Left cardiac atrium (tissue), 4 donors: ENCODE data around the gene UBE2K. TPM values are rescaled to one million over a fixed set of nuclear protein-coding genes. Genes with fewer than 3 reads are reported as not detected.
"Not testable (repeated sequence)": the region's sequence is repeated elsewhere in the genome, so short reads cannot be mapped to it uniquely, and the experiment has no call there.

Source experiments
- ATAC-seq, 2 donors: fragments of 200-7000 bp; cut with Tn5 transposase; one replicate each; pipeline ENCODE4 v1.9.1; 2020; ENCODE audit warnings: mild to moderate bottlenecking in 2 of 2, moderate library complexity in 2 of 2
- DNase-seq: peaks from one replicate; pipeline ENCODE4 v3.0.0-alpha.2; 2020
- intact Hi-C, 2 donors: fragments of 100-400 bp; cut with DNase I; formaldehyde crosslinking; loops; one replicate each; pipeline versions ENCODE4 v1.14.1 to v1.15.1; 2022 to 2023
- total RNA-seq, 2 donors: library from RNA; stranded (reverse); fragmentation: NEBNext Ultra II Directional; extraction: Animal tissue kit (Norgen Biotek cat#: 25700); gene quantifications; one replicate each; pipeline ENCODE4 v1.2.1, GENCODE V29; 2021
- donor health status: DM: no; HTN: yes; CAD: no.
- donor health status: DM: no; HTN: yes; CAD: no; lungs with severe emphysema.
- donor health status: DM: yes; HTN: yes; CAD: no.
- donor health status: Dilated cardiomyopathy.

Gene UBE2K
- total RNA-seq, 2 donors from 2014 or later: 52.2 to 60.9 TPM

DNA sequence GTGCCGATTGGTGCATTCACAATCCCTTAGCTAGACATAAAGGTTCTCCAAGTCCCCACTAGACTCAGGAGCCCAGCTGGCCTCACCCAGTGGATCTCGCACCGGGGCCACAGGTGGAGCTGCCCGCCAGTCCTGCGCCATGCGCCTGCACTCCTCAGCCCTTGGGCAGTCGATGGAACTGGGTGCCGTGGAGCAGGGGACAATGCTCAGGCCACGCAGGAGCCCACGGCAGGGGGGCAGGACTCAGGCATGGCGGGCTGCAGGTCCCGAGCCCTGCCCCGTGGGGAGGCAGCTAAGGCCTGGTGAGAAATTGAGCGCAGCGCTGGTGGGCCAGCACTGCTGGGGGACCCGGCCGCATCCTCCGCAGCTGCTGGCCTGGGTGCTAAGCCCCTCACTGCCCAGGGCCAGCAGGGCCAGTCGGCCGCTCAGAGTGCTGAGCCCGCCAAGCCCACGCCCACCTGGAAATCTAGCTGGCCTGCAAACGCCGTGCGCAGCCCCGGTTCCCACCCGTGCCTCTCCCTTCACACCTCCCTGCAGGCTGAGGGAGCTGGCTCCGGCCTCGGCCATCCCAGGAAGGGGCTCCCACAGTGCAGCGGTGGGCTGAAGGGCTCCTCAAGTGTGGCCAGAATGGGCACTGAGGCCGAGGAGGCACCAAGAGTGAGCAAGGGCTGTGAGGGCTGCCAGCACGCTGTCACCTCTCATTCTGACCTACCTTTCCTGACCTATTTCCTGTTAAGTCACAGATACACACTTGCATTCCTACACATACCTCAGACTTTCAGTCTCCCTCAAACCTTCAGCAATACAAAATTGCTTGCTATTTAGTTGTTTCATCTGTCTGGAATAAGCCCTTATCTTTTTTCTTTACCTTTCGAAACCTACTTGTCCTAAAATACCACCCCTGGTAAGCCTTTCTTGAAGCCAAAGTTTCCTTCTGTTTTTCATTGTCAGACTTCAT is 20.7 kb downstream of the UBE2K start:
- intact Hi-C loops: no loop called here
- ATAC-seq: no peak
- no peak for DNase-seq

DNA sequence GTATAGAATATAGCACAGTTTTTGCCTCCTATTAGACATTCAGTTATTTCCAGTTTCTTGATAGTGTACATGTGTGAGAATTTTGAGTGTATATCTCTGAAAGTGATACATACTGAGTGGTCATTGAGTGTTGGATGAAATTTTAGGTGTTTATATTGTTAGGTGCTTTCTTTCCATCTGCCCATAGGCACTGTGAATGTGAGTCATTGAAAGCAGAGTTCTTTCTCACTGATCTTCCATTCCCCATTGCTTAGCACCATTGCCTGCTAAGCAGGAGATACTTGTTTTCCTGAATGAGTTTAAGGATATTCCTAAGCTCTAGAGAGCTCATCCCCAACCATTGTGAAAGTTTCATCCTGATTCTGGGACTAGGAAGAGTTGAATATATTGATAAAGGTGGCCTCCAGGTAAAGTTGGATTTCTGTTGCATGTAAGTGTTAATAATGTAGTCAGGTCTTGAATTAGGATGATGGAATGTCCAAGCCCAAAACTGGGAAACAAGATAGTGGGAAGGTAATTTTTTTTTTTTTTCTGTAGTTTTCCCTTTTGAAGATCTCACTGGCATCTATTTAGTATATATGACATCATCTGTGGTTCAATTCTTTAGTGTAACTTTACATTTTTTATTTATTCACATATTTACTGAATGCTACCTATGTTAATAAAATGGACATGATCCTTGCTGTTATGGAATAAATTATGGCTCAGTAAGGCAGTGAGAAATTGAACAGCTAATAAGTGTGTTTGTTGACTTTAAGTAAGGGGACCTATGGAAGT is 22.1 kb downstream of the UBE2K start:
- intact Hi-C loops: no loop called here
- ATAC-seq: no peak
- DNase-seq: no peak

DNA sequence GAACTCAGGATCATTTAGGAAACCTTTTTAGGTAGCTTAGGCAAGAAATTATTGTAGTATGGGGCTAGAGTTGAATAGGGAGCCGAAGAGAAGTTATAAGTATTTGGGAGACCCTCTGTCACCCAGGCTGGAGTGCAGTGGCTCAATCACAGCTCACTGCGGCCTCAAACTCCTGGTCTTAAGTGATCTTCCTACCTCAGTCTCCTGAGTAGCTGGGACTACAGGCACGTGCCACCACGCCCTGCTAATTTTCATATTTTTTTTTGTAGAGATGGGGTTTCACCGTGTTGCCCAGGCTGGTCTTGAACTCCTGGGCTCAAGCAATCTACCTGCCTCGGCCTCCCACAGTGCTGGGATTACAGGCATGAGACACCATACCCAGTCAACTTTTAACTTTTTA is 23.3 kb downstream of the UBE2K start:
- intact Hi-C loops, ATAC-seq, DNase-seq: not testable (repeated sequence)

DNA sequence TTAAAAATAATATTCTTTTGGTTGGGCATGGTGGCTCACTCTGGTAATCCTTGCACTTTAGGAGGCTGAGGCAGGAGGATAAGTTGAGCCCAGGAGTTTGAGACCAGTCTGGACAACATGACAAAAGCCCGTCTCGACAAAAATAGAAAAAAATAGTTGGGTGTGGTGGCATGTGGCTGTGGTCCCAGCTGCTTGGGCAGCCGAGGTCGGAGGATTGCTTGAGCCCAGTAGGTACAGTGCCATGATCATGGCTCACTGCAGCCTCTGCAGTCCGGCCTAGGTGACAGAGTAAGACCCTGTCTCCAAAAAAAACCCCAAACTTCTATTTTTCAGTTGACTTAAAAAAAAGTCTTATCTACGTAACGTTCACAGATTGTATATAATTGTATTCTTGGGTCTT is 23.9 kb downstream of the UBE2K start:
- intact Hi-C loops: no loop called here
- DNase-seq: no peak

DNA sequence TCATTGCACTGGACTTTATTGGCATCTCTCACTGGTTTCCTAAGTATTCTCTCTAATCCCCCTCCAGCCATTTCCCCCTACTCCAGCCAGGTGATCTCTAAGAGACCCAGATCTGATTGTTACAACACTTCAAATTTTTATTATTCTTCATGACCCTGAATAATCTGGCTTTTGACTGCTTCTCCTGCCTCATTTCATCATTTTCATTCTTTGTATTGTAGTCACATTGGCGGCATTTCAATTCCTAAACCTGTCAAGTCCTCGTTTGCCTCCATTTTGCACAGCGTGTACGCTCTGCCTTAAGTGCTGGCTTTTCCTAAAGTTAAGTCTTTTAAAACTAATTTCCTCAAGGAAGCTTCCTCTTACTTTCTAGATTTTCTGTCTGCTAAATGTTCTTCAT is 31.6 kb downstream of the UBE2K start:
- intact Hi-C loops: no loop called here
- ATAC-seq (peak in 1 of 2 donors; percentile 19), DNase-seq (no peak)

More for the DNA sequence above, 23.9 kb downstream of the UBE2K start:
- peak in 1 of 2 donors; percentile 35 for ATAC-seq

DNA sequence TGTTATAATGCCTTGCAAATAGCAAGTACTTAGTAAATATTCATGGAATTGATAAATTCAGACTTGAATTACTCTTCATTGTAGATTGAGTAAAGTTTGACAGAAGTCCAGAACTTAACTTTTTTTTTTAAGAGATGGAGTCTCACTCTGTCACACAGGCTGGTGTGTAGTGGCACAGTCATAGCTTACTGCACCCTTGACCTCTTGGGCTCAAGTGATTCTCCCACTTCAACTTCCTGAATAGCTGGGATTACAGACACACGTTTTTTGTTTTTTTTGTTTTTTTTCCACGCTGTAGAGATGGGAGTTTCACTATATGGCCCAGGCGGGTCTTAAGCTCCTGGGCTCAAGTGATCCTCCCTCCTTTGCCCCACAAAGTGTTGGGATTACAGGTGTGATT is 32.1 kb downstream of the UBE2K start:
- DNase-seq: no peak
- ATAC-seq: peak; percentile 38 to 57
- intact Hi-C loops: no loop called here

DNA sequence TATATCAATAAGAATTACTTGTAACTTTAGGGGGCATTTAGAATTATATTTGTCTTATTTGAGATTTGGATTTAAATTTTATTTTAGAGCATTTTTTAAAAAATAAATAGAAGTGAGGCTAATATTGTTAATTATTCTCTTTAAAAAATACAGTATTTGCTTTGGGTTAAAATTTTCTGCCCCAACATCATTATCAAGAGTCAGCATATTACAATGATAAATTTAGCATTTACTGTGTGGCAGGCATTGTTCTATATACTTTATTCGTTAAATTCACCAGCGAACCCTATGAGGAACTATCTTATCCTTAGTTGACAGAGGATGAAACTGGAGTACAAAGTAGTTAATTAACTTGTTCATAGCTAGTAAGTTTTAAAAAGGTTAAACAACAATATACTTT is 34.0 kb downstream of the UBE2K start:
- DNase-seq (no peak), ATAC-seq (no peak)
- intact Hi-C loops: no loop called here

DNA sequence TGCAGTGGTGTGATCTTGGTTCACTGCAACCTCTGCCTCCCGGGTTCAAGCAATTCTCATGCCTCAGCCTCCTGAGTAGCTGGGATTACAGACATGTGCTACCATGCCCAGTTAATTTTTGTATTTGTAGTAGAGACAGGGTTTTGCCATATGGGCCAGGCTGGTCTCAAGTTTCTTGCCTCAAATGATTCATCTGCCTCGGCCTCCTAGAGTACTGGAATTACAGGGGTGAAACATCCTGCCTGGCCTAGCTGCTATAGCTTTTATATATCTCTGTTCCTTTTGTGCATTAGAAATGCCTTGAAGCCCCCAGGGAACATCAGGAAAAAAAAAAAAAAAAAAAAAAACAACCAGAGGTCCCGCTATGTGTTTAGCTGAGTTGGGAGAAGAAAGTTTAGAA is 34.8 kb downstream of the UBE2K start:
- intact Hi-C loops: no loop called here
- no peak for ATAC-seq
- DNase-seq: no peak

DNA sequence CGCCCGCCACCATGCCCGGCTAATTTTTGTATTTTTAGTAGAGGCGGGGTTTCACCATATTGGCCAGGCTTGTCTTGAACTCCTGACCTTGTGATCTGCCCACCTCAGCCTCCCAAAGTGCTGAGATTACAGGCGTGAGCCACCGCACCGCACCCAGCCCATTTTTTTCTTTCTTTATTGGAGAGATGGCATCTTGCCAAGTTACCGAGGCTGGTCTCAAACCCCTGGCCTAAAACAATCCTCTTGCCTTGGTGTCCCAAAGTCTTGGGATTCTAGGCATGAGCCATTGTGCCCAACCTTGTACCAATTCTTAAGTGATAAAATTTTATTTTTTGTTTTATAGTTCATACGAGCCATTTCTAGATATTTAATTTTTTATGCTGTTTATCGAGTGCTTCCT is 41.7 kb downstream of the UBE2K start:
- intact Hi-C loops: not testable (repeated sequence)

DNA sequence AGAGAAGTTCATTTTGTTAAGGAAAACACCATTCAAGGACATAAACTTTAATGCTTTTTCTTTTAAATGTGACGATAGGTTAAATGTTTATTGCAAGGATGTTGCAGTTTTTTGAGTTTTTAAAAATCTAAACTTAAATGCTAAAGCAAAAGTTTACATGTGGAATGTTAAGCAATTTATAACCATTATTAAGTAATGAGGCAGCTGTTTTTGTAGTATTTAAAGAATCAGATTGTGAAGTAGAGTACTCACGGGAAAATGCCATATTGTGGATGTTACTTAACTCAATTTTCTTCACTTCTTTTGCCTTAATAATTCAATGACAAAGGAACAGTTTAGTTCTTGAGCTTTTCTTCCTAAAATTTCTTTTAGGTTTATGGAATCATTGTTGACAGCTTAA is 43.5 kb downstream of the UBE2K start:
- intact Hi-C loops: no loop called here
- DNase-seq (no peak), ATAC-seq (no peak)

More for the DNA sequence above, 41.7 kb downstream of the UBE2K start:
- ATAC-seq, DNase-seq: not testable (repeated sequence)

DNA sequence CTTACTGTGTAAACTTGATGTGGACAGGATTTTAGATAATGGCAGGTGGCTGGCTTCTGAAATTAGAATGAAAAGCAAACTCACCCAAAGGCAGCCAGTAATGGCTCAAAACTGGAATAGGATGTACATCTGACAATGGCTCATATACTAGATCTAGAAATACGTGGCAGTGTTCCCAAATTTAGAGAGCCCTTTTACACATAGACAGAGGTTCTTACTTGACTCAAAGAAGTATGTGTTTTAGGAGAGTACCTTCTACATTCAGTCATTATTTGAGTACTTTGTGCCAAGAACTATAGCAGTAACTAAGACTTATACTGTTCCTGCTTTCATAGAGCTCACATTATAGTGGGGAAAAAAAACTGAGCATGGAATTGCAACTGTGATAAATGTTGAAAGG is 48.0 kb downstream of the UBE2K start:
- ATAC-seq (no peak), DNase-seq (no peak)
- intact Hi-C loops: no loop called here

DNA sequence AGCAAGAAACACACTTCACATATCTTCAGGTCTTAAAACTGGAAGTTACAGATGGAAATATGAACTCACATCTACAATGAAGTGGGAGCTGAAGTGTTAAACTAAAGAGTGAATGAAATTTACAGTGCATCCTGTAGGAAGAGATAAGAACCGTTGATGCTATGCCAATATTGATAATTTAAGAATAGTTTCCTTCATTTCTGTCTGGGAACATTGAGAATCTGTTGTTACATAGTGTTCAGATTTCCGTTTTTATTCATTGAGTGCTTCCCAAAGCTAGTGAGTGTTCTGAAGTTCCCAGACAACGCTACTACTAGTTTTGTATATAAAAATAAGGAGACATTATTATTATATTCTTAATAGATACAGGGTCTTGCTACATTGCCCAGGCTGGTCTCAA is 52.3 kb downstream of the UBE2K start:
- ATAC-seq (no peak), DNase-seq (no peak)
- intact Hi-C loops: no loop called here

DNA sequence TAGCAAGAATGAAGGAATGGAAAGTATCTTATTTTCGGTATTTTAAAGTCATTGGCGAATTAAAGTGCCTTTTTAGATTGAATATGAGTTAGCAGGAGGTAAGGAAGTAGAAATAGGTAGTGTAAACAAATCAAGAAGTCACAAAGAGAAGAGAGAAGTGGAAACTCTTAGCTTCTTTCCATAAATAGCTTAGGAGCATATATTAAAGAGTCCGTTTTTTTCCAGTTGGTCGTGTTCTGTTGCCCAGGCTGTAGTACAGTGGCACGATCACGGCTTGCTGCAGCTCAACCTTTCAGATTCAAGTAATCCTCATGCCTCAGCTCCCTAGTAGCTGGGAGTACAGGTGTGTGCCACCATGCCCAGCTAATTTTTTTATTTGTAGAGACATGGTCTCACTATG is 56.4 kb downstream of the UBE2K start:
- intact Hi-C loops: no loop called here
- DNase-seq: no peak

DNA sequence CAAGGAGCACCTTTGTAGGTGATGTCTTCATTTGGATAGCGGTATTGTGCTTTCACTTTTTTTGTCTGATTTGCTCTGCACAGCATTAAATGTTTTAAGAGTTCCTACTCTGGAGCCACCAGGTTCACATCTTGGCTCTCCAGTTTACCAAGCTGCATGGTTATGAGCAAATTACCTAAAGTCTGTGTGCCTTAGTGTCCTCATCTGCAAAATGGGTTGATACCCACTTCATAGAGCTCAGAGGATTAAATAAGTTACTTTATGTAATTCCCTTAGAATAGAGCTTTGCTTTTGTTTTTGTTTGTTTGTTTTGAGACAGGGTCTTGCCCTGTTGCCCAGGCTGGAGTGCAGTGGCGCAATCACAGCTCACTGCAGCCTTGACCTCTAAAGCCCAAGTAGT is 58.2 kb downstream of the UBE2K start:
- DNase-seq: no peak
- no peak for ATAC-seq
- intact Hi-C loops: no loop called here

More for the DNA sequence above, 56.4 kb downstream of the UBE2K start:
- no peak for ATAC-seq

DNA sequence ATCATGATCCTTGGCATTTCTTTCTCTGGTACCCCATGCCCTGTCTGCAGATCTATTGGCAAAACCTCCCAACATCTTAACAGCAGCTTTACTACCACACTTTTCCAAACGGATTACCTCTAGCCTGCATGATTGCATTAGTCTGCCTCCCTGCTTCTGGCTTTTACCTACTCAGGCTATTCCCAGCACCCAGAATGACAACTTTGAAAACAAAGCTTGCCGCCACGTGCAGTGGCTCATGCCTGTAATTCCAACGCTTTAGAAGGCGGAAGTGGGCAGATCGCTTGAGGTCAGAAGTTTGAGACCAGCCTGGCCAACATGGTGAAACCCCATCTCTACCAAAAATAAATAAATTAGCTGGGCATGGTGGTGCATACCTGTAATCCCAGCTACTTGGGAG is 60.2 kb downstream of the UBE2K start:
- DNase-seq (no peak), ATAC-seq (no peak)
- intact Hi-C loops: no loop called here

DNA sequence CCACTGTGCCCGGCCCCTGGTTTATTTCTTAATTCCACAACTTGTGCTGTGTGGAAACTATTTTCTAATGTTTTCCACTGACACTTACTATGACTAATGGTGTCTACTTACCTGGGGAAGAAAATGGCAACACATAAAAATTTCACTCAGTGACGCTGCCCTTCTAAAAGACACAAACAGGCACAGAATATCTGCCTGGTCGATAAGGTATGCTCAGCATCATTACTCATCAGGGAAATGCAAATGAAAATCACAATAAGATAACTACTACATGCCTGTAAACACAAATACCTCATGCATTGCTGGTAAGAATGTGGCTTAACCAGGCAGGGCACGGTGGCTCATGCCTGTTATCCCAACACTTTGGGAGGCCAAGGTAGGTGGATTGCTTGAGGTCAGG is 61.6 kb downstream of the UBE2K start:
- intact Hi-C loops: no loop called here
- ATAC-seq (no peak), DNase-seq (no peak)

DNA sequence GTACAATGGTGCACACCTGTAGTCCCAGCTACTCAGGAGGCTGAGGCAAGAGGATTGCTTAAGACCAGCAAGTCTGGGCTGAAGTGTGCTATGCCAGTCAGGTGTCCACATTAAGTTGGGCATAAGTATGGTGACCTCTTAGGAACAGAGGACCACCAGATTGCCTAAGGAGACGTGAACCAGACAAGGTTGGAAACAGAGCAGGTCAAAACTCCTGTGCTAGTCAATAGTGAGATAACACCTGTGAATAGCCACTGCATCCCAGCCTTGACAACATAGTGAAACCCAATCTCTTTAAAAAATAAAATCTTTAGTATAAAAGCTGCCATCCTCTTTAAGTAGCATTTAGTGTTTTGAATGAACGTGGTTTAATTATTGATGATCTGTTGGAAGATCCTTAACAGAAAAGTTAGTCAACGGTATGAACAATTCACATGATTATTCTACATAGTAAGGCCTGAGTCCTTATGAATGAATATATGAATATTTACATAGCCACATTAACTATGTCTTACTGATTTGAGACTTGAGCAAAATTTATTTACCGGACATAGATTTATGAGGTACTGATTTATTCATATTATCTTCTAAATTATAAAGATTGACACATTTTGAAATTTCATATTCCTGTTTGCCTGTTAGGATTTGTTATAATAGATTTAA is 63.2 kb downstream of the UBE2K start:
- no peak for DNase-seq
- intact Hi-C loops: no loop called here
- no peak for ATAC-seq

DNA sequence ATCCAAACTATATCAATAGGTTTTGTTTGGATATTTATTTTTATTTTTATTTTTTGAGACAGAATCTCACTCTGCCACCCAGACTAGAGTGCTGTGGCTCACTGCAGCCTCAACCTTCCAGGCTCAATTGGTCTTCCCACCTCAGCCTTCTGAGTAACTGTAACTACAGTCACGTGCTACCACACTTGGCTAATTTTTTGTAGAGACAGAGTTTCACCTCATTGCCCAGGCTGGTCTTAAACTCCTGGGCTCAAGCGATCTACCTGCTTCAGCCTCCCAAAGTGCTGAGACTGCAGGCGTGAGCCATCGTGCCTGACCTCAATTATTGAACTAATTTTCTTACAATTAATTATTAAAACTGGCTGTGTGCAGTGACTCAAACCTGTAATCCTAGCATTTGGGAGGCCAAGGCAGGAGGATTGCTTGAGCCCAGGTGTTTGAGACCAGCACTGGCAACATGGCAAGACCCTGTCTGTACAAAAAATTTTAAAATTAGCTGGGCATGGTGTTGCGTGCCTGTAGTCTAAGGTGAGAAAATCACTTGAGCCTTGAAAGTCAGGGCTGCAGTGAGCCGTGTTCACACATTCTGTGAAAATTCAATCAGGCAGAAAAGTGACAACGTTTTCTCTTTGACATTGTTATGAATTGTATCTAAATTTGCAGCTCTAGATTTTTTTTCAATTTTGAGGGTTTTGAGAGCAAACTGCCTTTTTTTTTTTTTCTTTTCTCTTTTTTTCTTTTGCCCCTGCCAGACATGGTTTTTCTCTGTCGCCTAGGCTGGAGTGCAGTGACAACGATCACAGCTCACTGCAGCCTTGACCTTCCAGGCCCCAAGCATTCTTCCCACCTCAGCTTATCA is 66.0 kb downstream of the UBE2K start:
- intact Hi-C loops: no loop called here
- ATAC-seq (no peak), DNase-seq (no peak)

DNA sequence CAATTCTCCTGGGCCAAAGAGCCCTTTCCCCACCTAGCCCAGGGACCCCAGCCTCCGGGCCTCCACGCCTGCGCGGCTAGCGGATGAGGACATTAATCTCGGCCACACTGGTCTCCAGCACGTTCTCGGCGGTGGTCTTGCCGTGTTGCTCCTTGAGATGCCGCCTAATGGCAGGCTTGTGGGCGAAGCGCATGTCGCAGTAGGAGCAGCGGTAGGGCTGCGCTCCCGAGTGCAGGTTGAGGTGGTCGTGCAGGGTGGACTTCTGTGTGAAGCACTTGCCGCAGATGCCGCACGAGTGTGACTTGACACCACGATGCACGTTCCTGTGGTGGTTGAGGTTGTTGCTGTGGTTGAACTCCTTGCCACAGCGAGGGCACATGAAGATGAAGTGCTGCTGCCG is 72.1 kb downstream of the UBE2K start:
- DNase-seq: no peak
- no peak for ATAC-seq
- intact Hi-C loops: no loop called here
